GM21423 (cell line): ENCODE measurements around the gene KANSL2.

Experiments used
- ATAC-seq: cut with Tn5 transposase; IDR thresholded peaks from one replicate; pipeline ENCODE4 v1.9.1; 2021; ENCODE audit warnings: mild to moderate bottlenecking, moderate library complexity; ENCODE audit not compliant: unreplicated experiment

KANSL2 gene

DNA sequence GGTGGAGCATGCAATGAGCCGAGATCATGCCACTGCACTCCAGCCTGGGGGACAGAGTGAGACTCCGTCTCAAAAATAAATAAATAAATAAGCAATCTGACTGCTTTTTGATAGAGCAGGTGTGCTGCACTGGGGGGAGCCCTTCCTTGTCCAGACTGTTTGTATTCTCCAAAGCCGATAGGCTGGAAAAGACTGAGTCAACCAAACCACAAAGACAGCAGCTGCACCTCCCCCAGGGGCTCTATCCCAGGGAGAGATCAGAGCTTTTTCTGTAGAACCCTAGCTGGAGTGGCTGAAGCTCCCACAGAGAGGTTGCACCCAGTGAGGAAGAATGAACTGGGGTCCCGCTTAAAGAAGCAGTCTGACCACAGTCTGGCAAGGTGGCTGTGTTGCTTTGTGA lies 66.4 kb downstream of the KANSL2 start:
- ATAC-seq: no peak

DNA sequence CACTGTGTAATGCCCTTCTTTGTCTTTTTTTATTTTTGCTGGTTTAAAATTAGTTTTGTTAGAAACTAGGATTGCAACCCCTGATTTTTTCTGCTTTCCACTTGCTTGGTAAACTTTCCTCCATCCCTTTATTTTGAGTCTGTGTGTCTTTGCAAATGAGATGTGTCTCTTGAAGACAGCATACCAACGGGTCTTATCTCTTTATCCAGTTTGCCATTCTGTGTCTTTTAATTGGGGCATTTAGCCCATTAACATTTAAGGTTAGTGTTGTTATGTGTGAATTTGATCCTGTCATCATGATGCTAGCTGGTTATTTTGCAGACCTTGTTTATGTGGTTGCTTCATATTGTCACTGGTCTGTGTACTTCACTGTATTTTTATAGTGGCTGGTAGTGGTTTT lies 68.7 kb downstream of the KANSL2 start:
- no peak for ATAC-seq
